KBM-7 (cell line): ENCODE measurements around the gene TGM2.

Experiments used
- DNase-seq: peaks from one replicate; pipeline ENCODE4 v3.0.0-alpha.2; 2015
- in situ Hi-C: fragments of 300-500 bp; cut with MboI; formaldehyde crosslinking; loops from 2 replicates; pipeline ENCODE4 v1.14.3; 2020; ENCODE audit warnings: low sequenced_read_pairs, low pct_unique_long_range_greater_than_20kb, mixed read lengths

Gene TGM2

GRCh38 chr20:38165089-38165965 lies at the start of gene TGM2:
Gene TGM2 (minus strand): TSS chr20:38165270. CDS start chr20:38165198, 72 bp downstream.
- peak; percentile 73 for DNase-seq
- in situ Hi-C loops: no loop called here

- in situ Hi-C loops: no loop called here
- no peak for DNase-seq
Measured at GRCh38 chr20:38214256-38215193, 49.5 kb upstream of the TGM2 start.

- no peak for DNase-seq
- in situ Hi-C loops: no loop called here
Measured at GRCh38 chr20:38213607-38213940, 48.5 kb upstream of the TGM2 start.

GRCh38 chr20:38212806-38213606 lies 47.9 kb upstream of the TGM2 start:
- in situ Hi-C loops: no loop called here
- DNase-seq: no peak

GRCh38 chr20:38211200-38212097 lies 46.4 kb upstream of the TGM2 start:
- no peak for DNase-seq
- in situ Hi-C loops: no loop called here

GRCh38 chr20:38210741-38211140 lies 45.7 kb upstream of the TGM2 start:
- DNase-seq: no peak
- in situ Hi-C loops: no loop called here

- in situ Hi-C loops: no loop called here
- DNase-seq: no peak
Measured at GRCh38 chr20:38209736-38210405, 44.8 kb upstream of the TGM2 start.

GRCh38 chr20:38209054-38209675 lies 44.1 kb upstream of the TGM2 start:
- in situ Hi-C loops: no loop called here
- no peak for DNase-seq

GRCh38 chr20:38208523-38208922 lies 43.5 kb upstream of the TGM2 start:
- no peak for DNase-seq
- in situ Hi-C loops: no loop called here

- DNase-seq: no peak
- in situ Hi-C loops: no loop called here
Measured at GRCh38 chr20:38208088-38208487, 43.0 kb upstream of the TGM2 start.

- in situ Hi-C loops: no loop called here
Measured at GRCh38 chr20:38207621-38208020, 42.6 kb upstream of the TGM2 start.

GRCh38 chr20:38205001-38205400 lies 39.9 kb upstream of the TGM2 start:
- DNase-seq: no peak
- in situ Hi-C loops: no loop called here

More at GRCh38 chr20:38207621-38208020, 42.6 kb upstream of the TGM2 start:
- DNase-seq: no peak

GRCh38 chr20:38203981-38204357 lies 38.9 kb upstream of the TGM2 start:
- in situ Hi-C loops: no loop called here
- no peak for DNase-seq

GRCh38 chr20:38203337-38203980 lies 38.4 kb upstream of the TGM2 start:
- in situ Hi-C loops: no loop called here
- no peak for DNase-seq

- in situ Hi-C loops: no loop called here
- DNase-seq: no peak
Measured at GRCh38 chr20:38202982-38203293, 37.9 kb upstream of the TGM2 start.

- DNase-seq: no peak
- in situ Hi-C loops: no loop called here
Measured at GRCh38 chr20:38202153-38202981, 37.3 kb upstream of the TGM2 start.
